NCI-H1417 (cell line): ENCODE measurements around the gene SLC10A2.
"Not testable (repeated sequence)": the region's sequence is repeated elsewhere in the genome, so short reads cannot be mapped to it uniquely, and the experiment has no call there.

Experiments used
- DNase-seq, 3 experiments: peaks; one replicate each; lab custom pipeline; 2025; lab: John Stamatoyannopoulos, UW

Gene SLC10A2

GRCh38 chr13:103066079-103066780 is at the start of gene SLC10A2:
Gene SLC10A2 (minus strand): TSS chr13:103066417. CDS start chr13:103066249, 168 bp downstream.
- no peak for DNase-seq

DNA sequence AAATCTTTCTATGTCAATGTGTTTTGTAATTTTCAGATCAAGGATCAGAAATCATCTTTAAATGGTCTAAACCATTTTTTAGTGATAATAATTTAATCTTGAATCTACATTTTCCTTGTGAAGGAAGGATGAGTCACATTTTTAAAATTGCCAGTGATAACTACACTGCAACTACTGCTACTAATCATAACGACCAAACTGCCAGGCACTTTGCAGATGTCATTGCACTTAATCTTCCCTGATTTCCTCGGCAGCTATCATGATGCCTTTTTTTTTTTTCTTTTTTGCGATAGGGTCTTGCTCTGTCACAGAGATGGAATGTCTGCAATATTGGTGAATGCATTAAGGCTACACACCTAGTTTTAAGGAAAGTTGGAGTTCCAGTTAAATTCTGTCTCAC is 41.4 kb upstream of the SLC10A2 start:
- no peak for DNase-seq

DNA sequence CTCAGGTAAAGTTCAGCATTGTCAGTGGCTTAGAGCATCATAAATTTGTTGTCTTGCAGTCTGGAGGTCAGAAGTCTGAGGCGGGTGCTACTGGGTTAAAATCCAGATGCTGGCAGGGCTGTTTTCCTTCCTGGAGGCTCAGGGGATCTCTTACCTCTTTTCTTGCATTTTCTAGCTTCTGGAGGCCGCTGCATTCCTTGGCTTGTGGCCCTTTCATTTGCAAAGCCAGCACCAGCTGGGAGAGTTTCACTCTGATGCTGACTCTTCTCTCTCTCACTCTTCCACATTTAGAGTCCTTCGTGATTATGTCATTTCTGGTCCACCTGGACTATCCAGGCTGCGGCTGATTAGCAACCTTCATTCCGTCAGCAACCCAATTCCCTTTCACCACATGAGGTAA is 38.1 kb upstream of the SLC10A2 start:
- DNase-seq = no peak

- DNase-seq = not testable (repeated sequence)
These were observed 37.2 kb upstream of the SLC10A2 start for GRCh38 chr13:103103456-103103855.

GRCh38 chr13:103102482-103102881 is 36.3 kb upstream of the SLC10A2 start:
- no peak for DNase-seq

DNA sequence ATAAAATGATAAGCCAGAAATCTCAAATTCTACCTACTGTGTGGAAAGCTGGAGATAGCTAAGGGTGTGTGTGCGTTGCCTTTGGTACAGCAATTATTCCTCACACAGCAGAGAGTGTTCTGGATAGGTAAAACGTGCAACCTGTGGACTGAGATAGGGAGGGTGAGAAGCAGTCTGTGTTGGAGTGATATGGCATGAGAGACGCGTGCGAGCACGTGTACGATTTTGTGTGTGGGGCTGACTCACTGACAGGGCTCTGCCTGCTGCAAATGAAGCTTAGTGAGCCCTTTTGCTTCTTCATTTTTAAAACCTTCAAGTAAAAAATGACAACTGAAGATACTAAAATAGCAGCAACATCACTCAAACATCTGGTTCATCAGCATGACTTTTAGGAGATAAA is 35.7 kb upstream of the SLC10A2 start:
- no peak for DNase-seq

DNA sequence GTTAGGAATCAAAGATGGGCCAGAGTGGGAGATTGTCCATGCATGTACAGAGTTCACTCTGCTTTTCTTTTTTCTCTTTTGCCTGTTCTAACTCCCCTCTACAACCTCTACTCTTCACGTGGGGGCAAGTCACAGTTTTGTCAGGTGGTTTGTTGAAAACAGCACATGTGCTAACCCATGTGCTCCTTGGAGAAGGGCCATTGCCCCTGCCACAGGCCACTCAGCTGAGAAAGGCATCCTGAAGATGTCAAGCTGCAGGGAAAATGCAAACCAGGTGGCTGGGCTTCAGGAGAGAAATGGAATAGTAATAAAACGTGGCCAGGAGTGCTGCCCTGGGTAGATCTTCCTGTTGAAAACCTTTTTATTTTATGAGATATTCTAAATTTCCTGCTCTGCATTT is 35.3 kb upstream of the SLC10A2 start:
- no peak for DNase-seq

DNA sequence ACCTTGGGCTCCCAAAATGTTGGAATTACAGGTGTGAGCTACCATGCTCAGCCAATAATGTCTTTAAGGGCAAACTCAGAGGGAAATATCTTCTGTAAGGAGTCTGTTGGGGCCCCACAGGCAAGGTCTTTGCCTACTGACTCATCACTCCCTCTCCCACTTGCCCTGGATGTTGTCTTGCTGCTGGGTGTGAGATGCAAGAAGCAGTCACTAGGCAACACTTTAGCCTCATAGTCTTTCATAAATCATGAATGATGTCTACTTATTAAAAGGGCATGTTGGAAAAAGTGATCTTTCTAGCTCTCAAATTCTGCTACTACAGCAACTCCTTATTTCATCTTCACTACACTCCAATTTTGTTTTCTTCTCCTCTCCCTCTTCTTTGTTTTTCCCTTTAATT is 34.6 kb upstream of the SLC10A2 start:
- no peak for DNase-seq

DNA sequence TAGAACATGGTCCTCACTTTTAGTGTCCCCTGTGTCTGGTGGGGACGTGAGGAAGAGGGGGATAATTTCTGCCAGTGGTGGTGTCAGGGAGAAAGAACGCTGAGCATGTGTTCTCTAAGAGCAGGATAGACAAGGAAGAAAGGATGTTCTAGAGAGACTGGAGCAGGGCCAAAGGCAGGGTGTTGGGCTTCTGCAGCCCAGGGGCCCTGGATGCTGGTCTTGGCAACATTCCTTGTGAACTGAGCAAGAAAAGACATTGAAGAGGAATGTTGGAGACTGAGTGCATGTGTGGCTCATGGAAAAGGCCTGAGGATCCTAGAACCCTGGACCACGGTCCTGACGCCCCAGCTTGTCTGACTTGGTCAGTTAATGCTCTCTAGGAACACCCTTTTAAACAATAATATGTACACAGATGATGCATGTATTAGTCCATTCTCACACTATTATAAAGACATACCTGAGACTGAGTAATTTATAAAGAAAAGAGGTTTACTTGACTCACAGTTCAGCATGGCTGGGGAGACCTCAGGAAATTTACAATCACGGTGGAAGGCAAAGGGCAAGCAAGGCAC is 33.6 kb upstream of the SLC10A2 start:
- no peak for DNase-seq

- DNase-seq = no peak
These were observed 32.3 kb upstream of the SLC10A2 start for GRCh38 chr13:103098535-103098934.

GRCh38 chr13:103097366-103097928 is 31.2 kb upstream of the SLC10A2 start:
- no peak for DNase-seq

DNA sequence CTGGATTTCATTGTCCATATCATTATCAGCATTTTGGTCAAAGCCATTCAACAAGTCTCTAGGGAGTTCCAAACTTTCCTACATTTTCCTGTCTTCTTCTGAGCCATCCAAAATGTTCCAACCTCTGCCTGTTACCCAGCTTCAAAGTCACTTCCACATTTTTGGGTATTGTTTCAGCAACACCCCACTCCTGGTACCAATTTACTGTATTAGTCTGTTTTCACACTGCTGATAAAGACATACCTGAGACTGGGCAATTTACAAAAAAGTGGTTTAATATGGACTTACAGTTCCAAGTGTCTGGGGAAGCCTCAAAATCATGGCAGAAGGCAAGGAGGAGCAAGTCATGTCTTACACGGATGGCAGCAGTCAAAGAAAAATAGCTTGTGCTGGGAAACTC is 27.4 kb upstream of the SLC10A2 start:
- not testable (repeated sequence) for DNase-seq

DNA sequence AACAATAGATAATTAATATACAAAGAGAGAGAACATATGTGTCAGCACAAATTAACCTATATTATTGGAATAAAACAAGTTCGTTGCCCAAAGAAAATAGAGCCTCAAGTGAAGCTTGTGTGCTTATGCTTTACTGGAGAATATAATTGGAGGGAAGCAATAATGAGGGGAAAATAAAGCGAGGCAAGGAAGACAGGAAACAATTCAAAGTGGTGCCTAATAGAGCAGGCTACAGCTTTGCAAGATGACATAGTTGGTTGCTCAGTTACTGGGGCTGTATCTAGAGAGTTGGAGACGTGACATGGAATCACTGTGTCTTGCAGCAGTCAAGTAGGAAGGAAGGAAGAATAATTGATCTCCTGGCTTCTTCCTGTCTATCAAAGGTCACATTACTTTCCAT is 21.1 kb upstream of the SLC10A2 start:
- peak in 2 of 3 experiments; percentile 42 to 65 for DNase-seq

DNA sequence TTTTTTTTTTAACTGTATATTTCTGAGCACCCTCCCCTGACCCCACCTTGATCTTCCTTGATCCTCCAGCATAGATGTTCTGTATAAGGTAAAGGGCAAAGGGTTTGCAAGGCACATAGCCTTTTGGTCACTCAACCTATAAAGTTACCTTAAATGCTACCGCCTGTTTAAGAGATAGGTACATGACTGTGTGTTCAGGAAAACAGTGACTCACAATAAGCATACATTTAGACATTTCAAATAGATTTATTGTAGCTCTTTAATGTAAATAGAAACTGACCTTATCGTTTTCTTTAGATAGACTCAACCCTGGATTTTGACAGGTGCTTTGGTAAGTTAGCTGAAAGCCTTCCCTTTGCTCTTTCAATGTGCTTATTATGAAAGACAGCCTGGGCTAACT is 15.2 kb upstream of the SLC10A2 start:
- DNase-seq = no peak

DNA sequence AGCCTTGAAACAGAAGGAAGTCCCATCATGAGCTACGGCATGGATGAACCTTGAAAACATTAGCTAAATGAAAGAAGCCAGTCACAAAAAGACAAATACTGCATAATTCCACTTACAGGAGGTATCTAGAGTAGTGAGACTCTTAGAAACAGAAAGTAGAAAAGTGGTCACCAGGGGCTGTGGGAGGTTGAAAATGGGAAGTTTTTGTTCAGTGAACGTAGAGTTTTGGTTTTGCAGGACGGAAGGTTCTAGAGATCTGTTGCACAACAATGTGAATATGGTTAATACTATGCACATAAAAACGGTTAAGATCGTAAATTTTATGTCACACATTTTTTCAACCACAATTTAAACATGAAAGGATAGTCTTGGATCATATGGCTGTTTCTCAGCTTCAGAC is 11.9 kb upstream of the SLC10A2 start:
- DNase-seq = no peak

- no peak for DNase-seq
These were observed 2.6 kb upstream of the SLC10A2 start for GRCh38 chr13:103068836-103069235.

GRCh38 chr13:103067751-103068555 is 1.7 kb upstream of the SLC10A2 start:
- DNase-seq = peak; percentile 57 to 88 (median 83)

DNA sequence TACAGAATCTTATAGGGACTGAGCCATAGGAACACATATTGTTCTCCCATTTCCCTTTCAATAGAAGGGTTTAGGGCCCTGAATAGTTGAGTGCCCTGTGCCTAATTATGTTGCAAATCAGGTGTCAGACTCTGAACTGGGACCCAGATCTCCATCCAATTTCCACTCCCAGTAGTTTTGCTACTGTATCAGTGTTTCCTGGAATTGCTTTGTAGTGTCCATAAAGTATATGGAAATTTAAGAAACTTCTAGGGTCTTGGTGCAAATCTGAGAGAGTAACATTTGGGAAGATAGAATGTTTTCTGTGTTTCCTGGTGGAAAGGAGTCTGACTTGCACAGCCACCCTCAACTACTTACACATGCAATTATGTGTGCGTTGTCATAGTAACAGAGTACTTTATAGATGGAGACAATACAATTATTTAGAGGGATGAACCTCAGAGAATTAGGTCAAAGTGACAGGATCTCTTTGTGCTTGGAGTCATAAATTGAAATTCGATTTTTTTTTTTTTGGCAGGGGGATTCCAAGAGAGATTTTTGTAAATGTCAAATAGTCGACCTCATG is 646 bp upstream of the SLC10A2 start:
- peak in 2 of 3 experiments; percentile 72 to 86 for DNase-seq

DNA sequence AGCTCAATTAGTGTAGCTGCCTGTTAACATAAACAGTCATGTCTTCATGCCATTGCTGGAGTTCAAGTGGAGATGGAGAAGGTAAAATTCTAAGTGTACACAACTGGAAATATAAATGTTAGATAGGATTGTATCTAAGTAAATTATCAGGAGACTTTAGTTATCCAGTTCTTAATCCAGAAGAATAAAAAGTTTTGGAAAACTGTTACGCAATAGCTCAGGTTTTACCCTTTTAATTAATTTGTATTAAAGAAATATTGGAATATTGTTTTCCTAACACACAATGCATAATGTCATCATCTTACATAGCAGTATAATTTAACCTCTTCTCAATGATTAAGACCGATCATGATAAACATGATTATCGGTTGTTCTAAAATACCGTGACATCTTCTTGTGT is 2.8 kb downstream of the SLC10A2 start:
- DNase-seq = no peak

DNA sequence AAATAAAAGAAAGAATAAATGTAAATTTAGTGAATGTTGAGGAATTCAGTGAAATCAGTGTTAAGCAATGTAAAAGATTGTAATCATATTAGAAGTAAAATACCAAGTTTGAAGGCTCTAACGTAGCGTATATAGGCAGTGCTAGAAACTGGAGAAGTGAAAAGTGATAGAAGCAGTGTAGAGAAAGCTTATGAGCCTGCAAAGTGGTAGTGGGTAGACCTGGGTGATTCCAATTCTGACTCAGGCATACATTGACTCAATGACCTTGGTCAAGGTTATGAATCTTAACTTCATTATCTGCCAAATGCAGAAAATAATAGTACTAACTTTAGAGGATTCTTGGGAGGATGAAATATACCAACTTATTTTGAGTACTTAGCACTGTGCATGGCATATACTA is 4.1 kb downstream of the SLC10A2 start:
- DNase-seq = no peak

GRCh38 chr13:103056008-103056407 is 10.2 kb downstream of the SLC10A2 start:
- no peak for DNase-seq

DNA sequence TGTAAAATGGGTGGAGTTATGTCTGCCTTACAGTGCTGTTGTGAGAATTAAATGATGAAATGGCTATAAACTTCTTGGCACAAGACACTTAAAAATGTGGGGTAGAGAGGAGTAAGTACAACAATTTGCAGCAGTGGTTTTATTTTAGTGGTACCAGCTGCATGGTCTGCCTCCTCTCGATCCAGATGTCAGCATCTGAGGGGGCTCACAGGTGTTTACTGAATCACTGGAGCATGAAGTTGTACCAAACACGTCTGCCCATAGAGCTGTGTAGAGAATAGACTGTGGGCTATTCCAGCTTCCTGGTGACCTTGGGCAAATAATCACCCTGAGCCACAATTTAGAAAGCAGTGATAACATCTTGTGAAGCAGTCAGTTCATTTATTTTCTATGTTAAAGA is 11.1 kb downstream of the SLC10A2 start:
- no peak for DNase-seq
